ENCODE data around the gene SLC41A3.

The SLC41A3 gene

DNA sequence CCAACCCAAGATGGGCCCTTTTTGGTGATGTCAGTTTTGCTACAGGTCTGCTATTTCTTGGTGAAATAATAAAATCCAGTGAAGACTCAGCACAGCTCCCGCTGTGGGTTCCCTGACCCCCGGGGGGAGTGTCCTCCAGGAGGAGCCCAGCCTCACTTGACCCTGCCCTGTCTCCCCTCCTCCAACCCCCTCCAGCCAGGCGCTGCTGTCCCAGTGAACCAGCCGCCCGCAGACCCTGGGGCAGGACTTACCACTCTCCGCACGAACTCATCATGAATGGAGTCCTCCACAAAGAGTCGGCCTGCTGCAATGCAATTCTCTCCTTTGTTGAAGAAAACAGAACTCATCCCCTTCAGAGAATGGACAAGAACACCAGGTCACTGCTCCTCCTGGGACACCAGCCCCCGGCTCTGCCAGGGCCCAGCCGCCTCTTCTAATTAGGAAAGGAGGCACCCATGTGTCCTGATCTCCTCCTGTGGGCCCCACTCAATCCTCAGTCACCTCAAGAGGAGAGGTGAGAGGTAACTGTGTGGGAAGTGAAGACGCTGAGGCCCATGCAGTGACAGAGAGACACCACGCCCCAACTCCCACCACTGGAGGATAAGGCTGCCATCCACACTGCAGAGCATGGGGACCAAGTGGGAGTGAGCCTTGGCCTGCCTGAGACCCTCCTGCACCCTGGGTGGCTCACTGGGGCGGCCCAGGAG is 28.8 kb upstream of the SLC41A3 start:
- no peak overlapping the region for H3K4me3 ChIP-seq
- TF ChIP-seq Cebpa-rat (IDR thresholded peaks at IDR 0.05) = no peak
- no peak overlapping the region for H3K4me2 ChIP-seq
- no peaks in the 10 kb centered on the region for H3K9me3 ChIP-seq
- H3K27ac ChIP-seq = no peak overlapping the region
- H3K27me3 ChIP-seq = no peaks in the 10 kb centered on the region
- H3K9ac ChIP-seq = no peak overlapping the region
- no peaks in the 10 kb centered on the region for H4K20me1 ChIP-seq
- H3K4me1 ChIP-seq = no peaks in the 10 kb centered on the region
- H3K36me3 ChIP-seq = no peaks in the 10 kb centered on the region

GRCh38 chr3:126111566-126112475 is 27.9 kb upstream of the SLC41A3 start:
- Histone ChIP-seq H3K27ac (no peak overlapping the region), H3K4me2 (no peak overlapping the region), H3K36me3 (no peaks in the 10 kb centered on the region), H3K9me3 (no peaks in the 10 kb centered on the region), H3K9ac (no peak overlapping the region), H3K27me3 (no peaks in the 10 kb centered on the region), H3K4me3 (no peak overlapping the region), H4K20me1 (no peaks in the 10 kb centered on the region), H3K4me1 (no peaks in the 10 kb centered on the region)
- TF ChIP-seq Cebpa-rat (IDR thresholded peaks at IDR 0.05) = no peak

DNA sequence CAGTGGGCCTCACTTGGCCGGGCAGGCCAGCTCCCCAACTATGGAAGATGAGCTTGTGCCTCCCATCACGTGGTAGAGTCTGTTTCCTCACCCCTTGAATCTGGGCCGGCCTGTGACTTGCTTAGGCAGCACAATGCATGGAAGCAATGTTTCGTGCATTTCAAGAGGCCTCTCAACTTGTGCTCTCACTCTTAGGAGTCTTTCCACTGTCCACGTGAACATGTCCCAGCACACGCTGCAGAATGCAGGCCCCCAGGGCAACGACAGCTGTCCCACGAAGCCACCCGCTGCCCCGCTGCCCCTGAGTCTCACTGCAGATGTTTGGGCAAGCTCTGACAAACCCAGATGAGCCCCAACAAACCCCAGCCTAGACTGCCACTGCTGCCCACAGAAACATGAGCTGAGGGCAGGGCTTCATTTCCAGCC is 27.2 kb upstream of the SLC41A3 start:
- no peaks in the 10 kb centered on the region for H4K20me1 ChIP-seq
- H3K4me2 ChIP-seq = no peak overlapping the region
- H3K27me3 ChIP-seq = no peaks in the 10 kb centered on the region
- H3K36me3 ChIP-seq = no peaks in the 10 kb centered on the region
- no peak overlapping the region for H3K27ac ChIP-seq
- no peak overlapping the region for H3K4me3 ChIP-seq
- H3K4me1 ChIP-seq = no peaks in the 10 kb centered on the region
- no peak for TF ChIP-seq Cebpa-rat (IDR thresholded peaks at IDR 0.05)
- no peaks in the 10 kb centered on the region for H3K9me3 ChIP-seq
- no peak overlapping the region for H3K9ac ChIP-seq

- H3K4me2 ChIP-seq = no peak overlapping the region
- H3K27me3 ChIP-seq = no peaks in the 10 kb centered on the region
- H3K36me3 ChIP-seq = no peaks in the 10 kb centered on the region
- H4K20me1 ChIP-seq = no peaks in the 10 kb centered on the region
- H3K4me3 ChIP-seq = no peak overlapping the region
- no peaks in the 10 kb centered on the region for H3K9me3 ChIP-seq
- H3K27ac ChIP-seq = no peak overlapping the region
- no peaks in the 10 kb centered on the region for H3K4me1 ChIP-seq
- no peak for TF ChIP-seq Cebpa-rat (IDR thresholded peaks at IDR 0.05)
- H3K9ac ChIP-seq = no peak overlapping the region
These were observed 26.7 kb upstream of the SLC41A3 start for GRCh38 chr3:126110431-126111125.

GRCh38 chr3:126109880-126110235 is 25.9 kb upstream of the SLC41A3 start:
- H3K9ac ChIP-seq = no peak overlapping the region
- no peaks in the 10 kb centered on the region for H4K20me1 ChIP-seq
- no peaks in the 10 kb centered on the region for H3K36me3 ChIP-seq
- no peaks in the 10 kb centered on the region for H3K4me1 ChIP-seq
- no peak overlapping the region for H3K27ac ChIP-seq
- H3K27me3 ChIP-seq = no peaks in the 10 kb centered on the region
- no peak overlapping the region for H3K4me2 ChIP-seq
- TF ChIP-seq Cebpa-rat (IDR thresholded peaks at IDR 0.05) = no peak
- no peaks in the 10 kb centered on the region for H3K9me3 ChIP-seq
- no peak overlapping the region for H3K4me3 ChIP-seq

- H3K27ac ChIP-seq = no peak overlapping the region
- H3K4me1 ChIP-seq = no peaks in the 10 kb centered on the region
- no peaks in the 10 kb centered on the region for H4K20me1 ChIP-seq
- H3K27me3 ChIP-seq = no peaks in the 10 kb centered on the region
- no peak overlapping the region for H3K9ac ChIP-seq
- H3K4me2 ChIP-seq = no peak overlapping the region
- H3K9me3 ChIP-seq = no peaks in the 10 kb centered on the region
- no peak for TF ChIP-seq Cebpa-rat (IDR thresholded peaks at IDR 0.05)
- H3K36me3 ChIP-seq = no peaks in the 10 kb centered on the region
- no peak overlapping the region for H3K4me3 ChIP-seq
These were observed 25.4 kb upstream of the SLC41A3 start for GRCh38 chr3:126109146-126109879.

DNA sequence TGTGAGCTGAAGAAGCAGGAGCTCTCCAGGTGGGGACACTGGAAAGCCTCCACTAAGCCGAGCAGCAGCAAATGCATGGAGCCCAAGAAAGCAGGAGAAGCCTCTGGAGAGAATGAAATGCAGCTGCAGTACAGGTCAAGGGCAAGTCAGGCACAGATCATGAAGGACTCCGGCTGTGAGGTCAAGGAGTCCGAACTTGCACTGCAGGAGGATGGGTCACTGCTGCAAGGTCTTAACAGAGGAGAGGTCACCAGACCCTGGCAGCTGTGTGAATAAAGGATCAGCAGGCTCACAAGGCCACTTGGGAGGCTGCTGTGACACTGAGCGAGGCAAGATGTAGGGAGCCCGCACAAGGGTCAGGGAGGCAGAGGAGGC is 24.7 kb upstream of the SLC41A3 start:
- Histone ChIP-seq H3K4me2 (no peak overlapping the region), H3K27me3 (no peaks in the 10 kb centered on the region), H3K9ac (no peak overlapping the region), H3K4me3 (no peak overlapping the region), H3K36me3 (no peaks in the 10 kb centered on the region), H3K4me1 (no peaks in the 10 kb centered on the region), H3K9me3 (no peaks in the 10 kb centered on the region), H4K20me1 (no peaks in the 10 kb centered on the region), H3K27ac (no peak overlapping the region)
- TF ChIP-seq Cebpa-rat (IDR thresholded peaks at IDR 0.05) = no peak

- no peak overlapping the region for H3K27ac ChIP-seq
- no peak overlapping the region for H3K4me2 ChIP-seq
- no peak overlapping the region for H3K9ac ChIP-seq
- H3K27me3 ChIP-seq = no peaks in the 10 kb centered on the region
- no peaks in the 10 kb centered on the region for H3K9me3 ChIP-seq
- H4K20me1 ChIP-seq = no peaks in the 10 kb centered on the region
- H3K4me1 ChIP-seq = no peaks in the 10 kb centered on the region
- TF ChIP-seq Cebpa-rat (IDR thresholded peaks at IDR 0.05) = no peak
- no peak overlapping the region for H3K4me3 ChIP-seq
- no peaks in the 10 kb centered on the region for H3K36me3 ChIP-seq
These were observed 24.2 kb upstream of the SLC41A3 start for GRCh38 chr3:126107957-126108675.

All from BLaER1 (cell line).